ENCODE measurements around the gene LSM14A. TPM values are rescaled to one million over a fixed set of nuclear protein-coding genes. Genes with fewer than 3 reads are reported as not detected.

LSM14A gene
- total RNA-seq, 1 donor from 2014 or later, result 107 TPM

- no peak for TF ChIP-seq CTCF (IDR thresholded peaks at IDR 0.05)
- intact Hi-C loops (cut with DNase I), result loop anchor here (2.0 to 5.0 kb wide), 2 partner anchors 22 to 104 kb away; partner anchors contain the start of gene GARRE1
- H3K4me3 ChIP-seq, result peak overlapping the region in 1 of 2 donors; percentile 36
These were observed 60.5 kb downstream of the LSM14A start for GRCh38 chr19:34232566-34233481.

GRCh38 chr19:34235425-34235940 is 63.2 kb downstream of the LSM14A start:
- Histone ChIP-seq H3K4me1 (peaks cover 0 to 21% of the 10 kb centered on the region in 2 donors), H3K27me3 (no peaks in the 10 kb centered on the region), H3K36me3 (peaks cover 5 to 6% of the 10 kb centered on the region in 2 donors), H3K9me3 (no peaks in the 10 kb centered on the region), H3K27ac (peak overlapping the region in 1 of 2 donors; percentile 82), H3K4me3 (no peak overlapping the region)
- DNase-seq (ENCODE audit: low spot score in 2 of 2), result no peak
- intact Hi-C loops (cut with DNase I), result no loop called here
- no peak for TF ChIP-seq CTCF (IDR thresholded peaks at IDR 0.05)

More at GRCh38 chr19:34232566-34233481, 60.5 kb downstream of the LSM14A start:
- no peaks in the 10 kb centered on the region for H3K27me3 ChIP-seq
- peaks cover 0 to 27% of the 10 kb centered on the region in 2 donors for H3K4me1 ChIP-seq
- DNase-seq (ENCODE audit: low spot score in 2 of 2), result peak in 1 of 2 donors; percentile 77
- peak overlapping the region; percentile 79 to 82 for H3K27ac ChIP-seq
- no peaks in the 10 kb centered on the region for H3K9me3 ChIP-seq
- H3K36me3 ChIP-seq, result peaks cover 21 to 24% of the 10 kb centered on the region in 2 donors

GRCh38 chr19:34236035-34236987 is 64.0 kb downstream of the LSM14A start:
- Histone ChIP-seq H3K36me3 (no peaks in the 10 kb centered on the region), H3K27me3 (no peaks in the 10 kb centered on the region), H3K27ac (no peak overlapping the region), H3K4me3 (no peak overlapping the region), H3K4me1 (peaks cover 0 to 21% of the 10 kb centered on the region in 2 donors), H3K9me3 (no peaks in the 10 kb centered on the region)
- no peak for TF ChIP-seq CTCF (IDR thresholded peaks at IDR 0.05)
- intact Hi-C loops (cut with DNase I), result no loop called here
- DNase-seq (ENCODE audit: low spot score in 2 of 2), result no peak

GRCh38 chr19:34237283-34237682 is 65.0 kb downstream of the LSM14A start:
- Histone ChIP-seq H3K27me3 (no peaks in the 10 kb centered on the region), H3K36me3 (no peaks in the 10 kb centered on the region), H3K4me1 (peaks cover 0 to 14% of the 10 kb centered on the region in 2 donors), H3K4me3 (no peak overlapping the region), H3K27ac (no peak overlapping the region), H3K9me3 (no peaks in the 10 kb centered on the region)
- DNase-seq (ENCODE audit: low spot score in 2 of 2), result no peak
- TF ChIP-seq CTCF (IDR thresholded peaks at IDR 0.05), result no peak
- intact Hi-C loops (cut with DNase I), result no loop called here

- intact Hi-C loops (cut with DNase I), result no loop called here
- no peak for TF ChIP-seq CTCF (IDR thresholded peaks at IDR 0.05)
- H3K9me3 ChIP-seq, result no peaks in the 10 kb centered on the region
- peaks cover 0 to 10% of the 10 kb centered on the region in 2 donors for H3K4me1 ChIP-seq
- no peak overlapping the region for H3K4me3 ChIP-seq
- no peaks in the 10 kb centered on the region for H3K27me3 ChIP-seq
- no peak overlapping the region for H3K27ac ChIP-seq
- no peaks in the 10 kb centered on the region for H3K36me3 ChIP-seq
- no peak for DNase-seq (ENCODE audit: low spot score in 2 of 2)
These were observed 65.6 kb downstream of the LSM14A start for GRCh38 chr19:34237939-34238338.

All from ascending aorta (tissue), 2 donors.